Right ventricle myocardium superior (tissue), 1 donor: Measurements from ENCODE around the gene SMYD5. TPM values are rescaled to one million over a fixed set of nuclear protein-coding genes. Genes with fewer than 3 reads are reported as not detected.

Experiments
- ATAC-seq: fragments of 200-7000 bp; cut with Tn5 transposase; one replicate; pipeline ENCODE4 v1.9.1; 2020; ENCODE audit warnings: mild to moderate bottlenecking; ENCODE audit not compliant: poor library complexity
- DNase-seq: peaks from one replicate; pipeline ENCODE4 v3.0.0-alpha.2; 2020
- intact Hi-C: fragments of 100-400 bp; cut with DNase I; formaldehyde crosslinking; loops from one replicate; pipeline ENCODE4 v1.11.2; 2022
- total RNA-seq: library from RNA; stranded (reverse); fragmentation: NEBNext Ultra II Directional; extraction: Animal tissue kit (Norgen Biotek cat#: 25700); gene quantifications from one replicate; pipeline ENCODE4 v1.2.1, GENCODE V29; 2021
- donor health status: DM: no; HTN: yes; CAD: no; lungs with severe emphysema.

Gene SMYD5
- total RNA-seq, 1 donor from 2014 or later, result 15.5 TPM

- intact Hi-C loops, result no loop called here
- DNase-seq (no peak), ATAC-seq (no peak)
Observed at GRCh38 chr2:73266061-73266901, 52.2 kb downstream of the SMYD5 start.

- intact Hi-C loops, result no loop called here
- DNase-seq, result no peak
- ATAC-seq, result no peak
Observed at GRCh38 chr2:73267008-73267407, 53.0 kb downstream of the SMYD5 start.

DNA sequence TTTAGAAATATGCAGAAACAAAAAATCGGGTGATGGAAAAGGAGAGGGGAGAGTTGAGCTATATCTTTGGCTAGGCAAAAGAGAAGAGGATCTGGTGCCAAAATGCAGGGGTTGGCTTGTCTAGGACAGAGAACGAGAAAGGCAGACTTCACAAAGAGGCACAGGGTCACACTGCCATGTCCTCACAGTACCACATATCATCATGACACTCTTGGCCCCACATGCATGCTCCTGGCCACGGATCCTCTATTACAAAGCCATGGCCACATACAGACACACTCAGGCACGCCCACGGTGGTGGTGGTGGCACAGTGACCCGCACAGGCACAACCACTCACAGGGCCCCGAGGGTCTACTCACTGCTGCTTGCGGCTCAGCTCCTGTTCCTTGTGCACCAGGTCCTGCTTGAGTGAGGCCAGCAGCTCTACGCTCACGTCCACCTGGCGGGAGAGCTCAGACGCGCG lies 54.4 kb downstream of the SMYD5 start:
- intact Hi-C loops, result no loop called here
- ATAC-seq, result no peak

DNA sequence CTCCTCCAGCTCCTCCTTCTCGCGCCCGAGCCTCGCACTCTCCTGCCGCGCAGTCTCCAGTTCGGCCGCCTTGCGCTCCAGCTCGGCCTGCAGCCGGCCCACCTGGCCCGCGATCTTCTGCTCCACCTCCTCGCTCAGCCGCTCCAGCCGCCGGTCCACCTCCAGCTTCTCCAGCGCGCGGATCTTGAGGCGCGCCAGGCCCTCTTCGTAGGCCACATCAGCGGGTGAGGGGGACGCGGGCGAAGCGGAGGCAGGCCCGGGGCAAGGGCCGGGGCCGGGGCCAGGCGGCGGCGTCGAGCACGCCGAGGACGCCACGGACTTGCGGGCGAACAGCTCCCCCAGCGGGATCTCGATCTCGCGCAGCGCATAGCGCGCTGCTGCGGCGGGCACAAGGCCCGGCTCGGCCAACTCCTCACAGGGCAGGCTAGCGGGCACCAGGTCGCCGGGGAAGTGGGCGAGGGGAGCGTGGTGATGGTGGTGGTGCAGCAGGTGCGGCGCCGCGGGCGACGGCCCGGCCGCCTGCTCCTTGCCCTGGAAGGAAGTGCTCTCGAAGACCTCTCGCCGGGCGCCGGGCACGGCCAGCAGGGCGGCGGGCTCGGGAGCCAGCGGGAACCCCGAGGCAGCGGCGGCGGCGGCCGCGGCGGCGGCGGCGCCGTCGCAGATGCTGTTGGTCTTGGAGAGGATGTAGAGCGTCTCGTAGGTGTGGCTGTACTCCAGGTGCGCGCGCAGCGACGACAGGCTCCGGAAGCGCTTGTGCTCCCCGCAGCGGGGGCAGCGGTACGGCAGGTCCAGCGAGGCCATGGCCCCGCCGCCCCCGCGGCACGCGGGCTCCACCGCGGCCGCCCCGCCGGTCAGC lies 55.0 kb downstream of the SMYD5 start:
- no peak for DNase-seq
- ATAC-seq, result no peak
- intact Hi-C loops, result no loop called here

More for the DNA sequence above, 54.4 kb downstream of the SMYD5 start:
- DNase-seq, result no peak

GRCh38 chr2:73269686-73270465 lies 55.8 kb downstream of the SMYD5 start:
- DNase-seq, result no peak
- intact Hi-C loops, result no loop called here
- ATAC-seq, result no peak

DNA sequence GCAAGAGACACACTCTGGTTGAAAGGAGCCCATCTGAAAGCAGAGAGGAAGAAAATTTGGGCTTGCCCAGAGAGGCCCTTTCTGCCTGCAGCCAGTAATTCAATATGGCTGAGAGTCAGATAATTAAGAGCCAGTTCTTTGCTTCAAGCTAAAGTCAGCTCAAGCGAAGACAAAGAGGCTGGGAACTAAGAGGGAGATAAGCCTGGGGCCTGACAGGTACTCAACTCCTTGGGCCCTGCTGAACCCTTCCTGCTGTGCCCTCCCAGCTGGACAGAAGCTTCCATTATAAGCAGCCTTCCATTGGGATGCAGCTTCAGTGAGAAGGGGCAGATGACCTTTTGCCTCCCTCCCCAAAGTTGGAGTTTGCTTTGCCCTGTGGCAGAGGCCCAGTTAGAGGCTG lies 58.2 kb downstream of the SMYD5 start:
- ATAC-seq (no peak), DNase-seq (no peak)
- intact Hi-C loops, result no loop called here

Other genes starting within 250 kb of the SMYD5 start
- 9.7 TPM for gene SFXN5, start 142.5 kb upstream of the SMYD5 start, total RNA-seq
- 17.9 TPM for gene RAB11FIP5, start 101.3 kb upstream of the SMYD5 start, total RNA-seq
- not detected for gene NOTO, start 11.7 kb upstream of the SMYD5 start, total RNA-seq
- 91.6 TPM for gene PRADC1, start 19.0 kb downstream of the SMYD5 start, total RNA-seq
- gene CCT7, start 20.1 kb downstream of the SMYD5 start, total RNA-seq, result 194 TPM
- gene FBXO41, start 70.2 kb downstream of the SMYD5 start, total RNA-seq, result 0.51 TPM
- gene EGR4, start 79.3 kb downstream of the SMYD5 start, total RNA-seq, result not detected
- gene ALMS1, start 171.6 kb downstream of the SMYD5 start, total RNA-seq, result 6.5 TPM